ENCODE data around the gene DIP2B. TPM values are rescaled to one million over a fixed set of nuclear protein-coding genes. Genes with fewer than 3 reads are reported as not detected.

DIP2B gene
- total and polyA plus RNA-seq, 2 donors from 2014 or later, result 4.6 to 23.3 TPM

DNA sequence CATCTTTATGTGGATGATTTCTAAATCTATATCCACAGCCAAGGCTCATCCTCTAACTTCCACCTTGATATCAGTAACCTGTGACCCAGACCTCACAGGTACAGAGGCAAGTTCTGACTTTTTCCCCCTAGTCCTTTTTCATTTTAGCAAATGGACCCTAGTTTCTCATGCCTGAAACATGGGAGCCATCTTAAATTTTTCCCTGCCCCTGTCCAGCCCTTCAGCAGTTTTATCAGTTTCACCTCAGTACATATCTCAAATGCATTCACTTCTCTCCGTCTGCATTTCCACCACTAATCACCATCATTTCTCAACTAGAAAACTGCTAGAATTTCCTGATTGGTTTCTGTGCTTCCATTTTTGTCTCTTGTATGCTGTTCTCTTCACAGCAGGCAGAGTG lies 79.3 kb downstream of the DIP2B start:
- FAIRE-seq, result no peak
- no peak for DNase-seq
- H3K4me3 ChIP-seq (ENCODE audit: low read length in 3 of 3), result no peak overlapping the region
- intact Hi-C loops (cut with DNase I), result no loop called here
- no peaks in the 10 kb centered on the region for H3K36me3 ChIP-seq (ENCODE audit: control insufficient read depth in 2 of 3, insufficient read depth in 3 of 3, low read length in 3 of 3)
- peaks cover 0 to 6% (median 3%) of the 10 kb centered on the region in 3 donors for H3K4me1 ChIP-seq (ENCODE audit: control insufficient read depth in 2 of 3, insufficient read depth in 2 of 3, low read depth in 1 of 3, low read length in 3 of 3)
- H3K9me3 ChIP-seq (ENCODE audit: control insufficient read depth in 2 of 3, insufficient read depth in 1 of 3, low read length in 3 of 3), result no peaks in the 10 kb centered on the region
- H3K27ac ChIP-seq (ENCODE audit: low read depth in 2 of 2, low read length in 2 of 2), result no peak overlapping the region
- H3K27me3 ChIP-seq (ENCODE audit: control insufficient read depth, insufficient read depth, low read length), result no peaks in the 10 kb centered on the region
- TF ChIP-seq, protein P1, sequence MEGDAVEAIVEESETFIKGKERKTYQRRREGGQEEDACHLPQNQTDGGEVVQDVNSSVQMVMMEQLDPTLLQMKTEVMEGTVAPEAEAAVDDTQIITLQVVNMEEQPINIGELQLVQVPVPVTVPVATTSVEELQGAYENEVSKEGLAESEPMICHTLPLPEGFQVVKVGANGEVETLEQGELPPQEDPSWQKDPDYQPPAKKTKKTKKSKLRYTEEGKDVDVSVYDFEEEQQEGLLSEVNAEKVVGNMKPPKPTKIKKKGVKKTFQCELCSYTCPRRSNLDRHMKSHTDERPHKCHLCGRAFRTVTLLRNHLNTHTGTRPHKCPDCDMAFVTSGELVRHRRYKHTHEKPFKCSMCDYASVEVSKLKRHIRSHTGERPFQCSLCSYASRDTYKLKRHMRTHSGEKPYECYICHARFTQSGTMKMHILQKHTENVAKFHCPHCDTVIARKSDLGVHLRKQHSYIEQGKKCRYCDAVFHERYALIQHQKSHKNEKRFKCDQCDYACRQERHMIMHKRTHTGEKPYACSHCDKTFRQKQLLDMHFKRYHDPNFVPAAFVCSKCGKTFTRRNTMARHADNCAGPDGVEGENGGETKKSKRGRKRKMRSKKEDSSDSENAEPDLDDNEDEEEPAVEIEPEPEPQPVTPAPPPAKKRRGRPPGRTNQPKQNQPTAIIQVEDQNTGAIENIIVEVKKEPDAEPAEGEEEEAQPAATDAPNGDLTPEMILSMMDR (IDR thresholded peaks at IDR 0.05; ENCODE audit: borderline replicate concordance, extremely low read depth, insufficient read depth), result no peak
- no peak overlapping the region for H3K9ac ChIP-seq (ENCODE audit: low read length in 3 of 3)

DNA sequence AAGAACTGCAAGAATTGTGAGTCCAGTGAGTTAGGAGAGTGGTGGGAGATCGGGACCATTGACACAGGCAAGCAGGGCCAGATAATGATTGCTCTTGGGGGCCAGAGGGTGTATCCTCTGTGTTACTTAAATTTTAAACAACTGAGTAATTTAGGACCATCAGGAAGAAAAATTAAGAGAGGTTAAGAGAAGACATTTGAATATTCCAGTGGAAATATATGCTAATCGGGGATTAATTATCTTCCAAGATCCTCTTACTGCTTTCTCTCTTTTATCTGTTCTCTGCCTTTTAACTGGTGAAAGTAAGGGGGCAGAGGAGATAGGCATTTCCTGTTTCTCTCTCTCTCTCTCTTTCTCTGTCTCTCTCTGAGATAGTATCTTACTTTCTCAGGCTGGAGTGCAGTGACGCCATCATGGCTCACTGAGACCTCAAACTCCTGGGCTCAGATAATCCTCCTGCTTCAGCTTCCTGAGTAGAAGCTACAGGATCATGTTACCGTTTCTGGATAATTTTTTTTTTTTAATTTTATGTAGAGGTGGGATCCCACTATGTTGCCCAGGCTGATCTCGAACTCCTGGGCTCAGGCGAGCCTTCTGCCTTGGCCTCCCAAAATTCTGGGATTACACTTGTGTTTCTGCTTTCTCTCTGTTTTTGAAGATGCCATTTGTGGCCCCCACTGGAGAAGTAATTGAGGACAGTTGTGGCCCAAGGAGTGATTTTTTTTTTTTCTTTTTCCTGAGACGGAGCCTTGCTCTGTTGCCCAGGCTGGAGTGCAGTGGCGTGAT lies 85.1 kb downstream of the DIP2B start:
- TF ChIP-seq, protein P1 (IDR thresholded peaks at IDR 0.05; ENCODE audit: borderline replicate concordance, extremely low read depth, insufficient read depth), result no peak
- intact Hi-C loops (cut with DNase I), result no loop called here
- Histone ChIP-seq H3K27ac (ENCODE audit: low read depth in 2 of 2, low read length in 2 of 2) (no peak overlapping the region), H3K4me3 (ENCODE audit: low read length in 3 of 3) (no peak overlapping the region), H3K9me3 (ENCODE audit: control insufficient read depth in 2 of 3, insufficient read depth in 1 of 3, low read length in 3 of 3) (no peaks in the 10 kb centered on the region), H3K9ac (ENCODE audit: low read length in 3 of 3) (no peak overlapping the region), H3K4me1 (ENCODE audit: control insufficient read depth in 2 of 3, insufficient read depth in 2 of 3, low read depth in 1 of 3, low read length in 3 of 3) (no peaks in the 10 kb centered on the region), H3K36me3 (ENCODE audit: control insufficient read depth in 2 of 3, insufficient read depth in 3 of 3, low read length in 3 of 3) (no peaks in the 10 kb centered on the region), H3K27me3 (ENCODE audit: control insufficient read depth, insufficient read depth, low read length) (no peaks in the 10 kb centered on the region)
- FAIRE-seq (no peak), DNase-seq (no peak)

GRCh38 chr12:50590869-50591268 lies 86.1 kb downstream of the DIP2B start:
- H3K9ac ChIP-seq (ENCODE audit: low read length in 3 of 3), result no peak overlapping the region
- FAIRE-seq, result no peak
- no peaks in the 10 kb centered on the region for H3K36me3 ChIP-seq (ENCODE audit: control insufficient read depth in 2 of 3, insufficient read depth in 3 of 3, low read length in 3 of 3)
- no peak overlapping the region for H3K4me3 ChIP-seq (ENCODE audit: low read length in 3 of 3)
- H3K27me3 ChIP-seq (ENCODE audit: control insufficient read depth, insufficient read depth, low read length), result no peaks in the 10 kb centered on the region
- TF ChIP-seq, protein P1 (IDR thresholded peaks at IDR 0.05; ENCODE audit: borderline replicate concordance, extremely low read depth, insufficient read depth), result no peak
- H3K4me1 ChIP-seq (ENCODE audit: control insufficient read depth in 2 of 3, insufficient read depth in 2 of 3, low read depth in 1 of 3, low read length in 3 of 3), result no peaks in the 10 kb centered on the region
- H3K27ac ChIP-seq (ENCODE audit: low read depth in 2 of 2, low read length in 2 of 2), result no peak overlapping the region
- intact Hi-C loops (cut with DNase I), result no loop called here
- DNase-seq, result no peak
- H3K9me3 ChIP-seq (ENCODE audit: control insufficient read depth in 2 of 3, insufficient read depth in 1 of 3, low read length in 3 of 3), result no peaks in the 10 kb centered on the region
